ENCODE measurements around the gene SV2B. TPM values are rescaled to one million over a fixed set of nuclear protein-coding genes. Genes with fewer than 3 reads are reported as not detected.

Gene SV2B
- total RNA-seq = 4.5 TPM
- polyA plus RNA-seq = 1.2 TPM

DNA sequence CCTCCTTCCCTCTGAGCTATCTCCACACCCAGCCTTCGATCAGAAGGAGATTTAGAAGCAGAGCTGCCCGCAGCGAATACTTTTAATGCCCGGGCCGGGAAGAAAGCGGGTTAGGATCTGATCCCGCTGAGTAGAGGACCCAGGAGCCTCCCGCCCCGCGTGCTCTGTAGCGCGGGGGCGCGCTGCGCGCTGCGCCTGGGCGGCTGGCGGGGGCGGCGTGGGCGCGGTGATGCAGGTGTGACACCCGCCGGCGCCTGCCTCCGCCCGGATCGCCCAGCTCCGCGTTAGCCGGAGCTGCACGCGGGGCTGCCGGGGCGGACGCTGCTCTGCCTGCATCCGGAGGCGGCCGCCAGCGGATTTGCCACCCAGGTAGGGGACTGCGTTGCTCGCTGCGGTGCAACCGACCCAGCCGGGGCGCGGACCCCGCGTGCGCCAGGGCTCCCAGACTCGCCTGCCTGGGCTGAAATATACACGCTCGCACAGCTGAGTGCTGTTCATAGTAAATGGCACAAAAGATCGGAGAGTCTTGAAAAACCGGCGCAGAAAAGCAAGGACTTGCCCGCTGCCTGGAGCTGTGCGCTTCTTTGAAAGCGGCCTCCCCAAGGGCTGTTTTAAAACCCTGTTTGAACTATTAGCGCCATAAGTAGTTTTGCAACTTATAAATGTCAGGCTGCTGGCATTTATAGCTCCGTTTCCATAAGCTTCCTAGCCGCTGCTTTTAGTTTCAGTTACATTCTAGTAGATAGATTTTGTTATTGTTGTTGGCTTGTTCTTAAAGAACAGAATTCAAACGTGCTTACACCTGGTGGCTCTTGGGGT, at the start of gene SV2B:
TSS of gene SV2B (plus strand) at position 263 of the 819 bp plus-strand sequence. CDS start 126,007 bp downstream, outside the sequence.
- H3K4me3 ChIP-seq (ENCODE audit: low read depth, low read length) = peak within 1 kb of the TSS; percentile 37
- WGBS = under 1% methylated on average over 64 of the region's 64 CpGs
- no peaks in the 10 kb centered on the region for H3K36me3 ChIP-seq (ENCODE audit: insufficient read depth)
- no peaks in the 10 kb centered on the region for H3K4me1 ChIP-seq (ENCODE audit: insufficient read depth)
- no peak for DNase-seq (ENCODE audit: extremely low spot score)
- no peak within 1 kb of the TSS for H3K27ac ChIP-seq (ENCODE audit: low read depth)

DNA sequence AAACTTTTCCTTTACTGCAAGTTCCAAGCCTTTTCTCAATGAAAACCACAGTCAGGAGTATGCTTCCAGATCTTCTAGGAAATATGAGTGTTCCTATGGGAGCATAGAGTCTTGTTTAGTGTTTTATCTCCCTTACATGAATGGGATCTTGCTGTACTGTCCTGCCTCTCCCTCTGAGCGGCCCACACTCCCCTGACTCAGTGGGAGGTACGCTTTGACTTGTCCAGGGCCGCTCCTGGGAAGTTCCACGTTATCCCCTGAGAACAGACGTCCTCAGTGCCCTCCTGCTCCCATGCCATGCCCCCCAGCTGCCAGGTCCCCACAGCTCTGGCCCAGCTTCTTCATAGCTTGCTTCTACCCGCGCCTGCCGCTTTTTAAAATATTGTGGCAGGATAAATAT, 48.8 kb upstream of the SV2B start:
- Histone ChIP-seq H3K27ac (ENCODE audit: low read depth) (no peak overlapping the region), H3K4me1 (ENCODE audit: insufficient read depth) (no peaks in the 10 kb centered on the region), H3K4me3 (ENCODE audit: low read depth, low read length) (no peak overlapping the region), H3K36me3 (ENCODE audit: insufficient read depth) (no peaks in the 10 kb centered on the region)
- WGBS = 60% methylated on average over 8 of the region's 8 CpGs
- DNase-seq (ENCODE audit: extremely low spot score) = no peak

DNA sequence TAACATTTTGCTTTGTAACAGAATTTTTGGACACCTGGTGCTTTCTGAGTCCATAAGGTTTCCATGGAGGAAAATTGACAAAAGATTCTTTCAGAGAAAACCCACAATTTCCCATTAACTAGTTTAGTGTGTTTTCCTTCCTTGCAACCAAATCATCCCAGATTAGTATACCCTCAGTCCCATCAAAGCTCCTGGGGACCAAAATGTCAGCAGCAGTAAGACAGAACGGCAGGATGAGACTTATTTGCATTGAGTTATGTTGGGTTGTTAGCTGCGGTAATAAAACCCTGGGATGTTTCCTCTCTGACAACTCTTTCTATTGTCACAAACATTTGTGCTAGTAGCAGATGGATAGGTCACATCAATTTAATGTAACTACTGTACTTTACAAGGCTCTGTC, 45.2 kb upstream of the SV2B start:
- Histone ChIP-seq H3K4me1 (ENCODE audit: insufficient read depth) (no peaks in the 10 kb centered on the region), H3K4me3 (ENCODE audit: low read depth, low read length) (no peak overlapping the region), H3K27ac (ENCODE audit: low read depth) (no peak overlapping the region), H3K36me3 (ENCODE audit: insufficient read depth) (no peaks in the 10 kb centered on the region)
- 20% methylated on average over 2 of the region's 2 CpGs for WGBS
- DNase-seq (ENCODE audit: extremely low spot score) = no peak

- Histone ChIP-seq H3K27ac (ENCODE audit: low read depth) (no peak overlapping the region), H3K4me3 (ENCODE audit: low read depth, low read length) (no peak overlapping the region), H3K4me1 (ENCODE audit: insufficient read depth) (no peaks in the 10 kb centered on the region), H3K36me3 (ENCODE audit: insufficient read depth) (no peaks in the 10 kb centered on the region)
- peak; percentile 15 for DNase-seq (ENCODE audit: extremely low spot score)
- 27% methylated on average over 11 of the region's 11 CpGs for WGBS
Observed at GRCh38 chr15:91055548-91056331, 44.3 kb upstream of the SV2B start.

GRCh38 chr15:91061230-91061629, 38.8 kb upstream of the SV2B start:
- H3K36me3 ChIP-seq (ENCODE audit: insufficient read depth) = no peaks in the 10 kb centered on the region
- no peaks in the 10 kb centered on the region for H3K4me1 ChIP-seq (ENCODE audit: insufficient read depth)
- DNase-seq (ENCODE audit: extremely low spot score) = no peak
- no peak overlapping the region for H3K27ac ChIP-seq (ENCODE audit: low read depth)
- H3K4me3 ChIP-seq (ENCODE audit: low read depth, low read length) = no peak overlapping the region
- WGBS = 74% methylated on average over 2 of the region's 2 CpGs

- WGBS = 69% methylated on average over 5 of the region's 5 CpGs
- no peak for DNase-seq (ENCODE audit: extremely low spot score)
Observed at GRCh38 chr15:91061997-91062396, 38.1 kb upstream of the SV2B start.

GRCh38 chr15:91065505-91065904, 34.6 kb upstream of the SV2B start:
- Histone ChIP-seq H3K36me3 (ENCODE audit: insufficient read depth) (no peaks in the 10 kb centered on the region), H3K4me3 (ENCODE audit: low read depth, low read length) (no peak overlapping the region), H3K4me1 (ENCODE audit: insufficient read depth) (no peaks in the 10 kb centered on the region), H3K27ac (ENCODE audit: low read depth) (no peak overlapping the region)
- 68% methylated on average over 2 of the region's 2 CpGs for WGBS
- no peak for DNase-seq (ENCODE audit: extremely low spot score)

More at GRCh38 chr15:91061997-91062396, 38.1 kb upstream of the SV2B start:
- Histone ChIP-seq H3K27ac (ENCODE audit: low read depth) (no peak overlapping the region), H3K4me3 (ENCODE audit: low read depth, low read length) (no peak overlapping the region), H3K36me3 (ENCODE audit: insufficient read depth) (no peaks in the 10 kb centered on the region), H3K4me1 (ENCODE audit: insufficient read depth) (no peaks in the 10 kb centered on the region)

DNA sequence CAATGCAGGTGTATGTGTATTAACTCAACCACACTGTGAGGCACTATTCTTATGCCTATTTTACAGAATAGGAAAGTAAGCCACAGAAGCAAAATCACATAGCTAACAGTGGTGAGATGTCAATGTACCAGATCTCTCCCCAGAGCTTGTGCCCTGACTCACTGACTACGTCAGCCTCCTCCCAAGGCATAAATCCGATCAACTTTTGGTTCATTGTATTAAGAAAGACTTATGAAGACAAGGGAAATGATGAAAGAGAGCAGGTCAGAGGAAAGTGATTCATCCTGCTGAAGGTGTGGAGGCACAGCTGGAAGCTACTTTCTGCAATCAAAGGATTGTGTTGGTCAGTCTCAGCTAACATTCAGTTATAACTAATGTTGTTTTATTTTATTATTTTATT, 33.0 kb upstream of the SV2B start:
- no peak for DNase-seq (ENCODE audit: extremely low spot score)

DNA sequence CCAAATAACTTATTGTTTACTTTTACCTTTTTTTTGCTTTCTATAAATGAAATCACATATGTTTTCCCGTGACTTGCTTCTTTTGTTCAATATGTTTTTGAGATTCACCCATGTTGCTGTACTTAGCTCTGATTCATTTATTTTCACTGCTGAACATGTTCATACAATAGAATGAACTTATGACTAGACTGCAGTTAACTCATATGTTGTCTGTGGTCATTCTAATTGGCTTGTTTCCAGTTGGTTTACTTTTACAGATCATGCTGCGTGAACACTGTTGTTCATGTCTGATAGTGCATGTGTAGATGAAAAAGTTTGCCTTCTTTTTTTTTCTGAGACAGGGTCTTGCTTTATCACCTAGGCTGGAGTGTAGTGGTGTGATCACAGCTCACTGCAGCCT, 31.6 kb upstream of the SV2B start:
- Histone ChIP-seq H3K36me3 (ENCODE audit: insufficient read depth) (no peaks in the 10 kb centered on the region), H3K4me3 (ENCODE audit: low read depth, low read length) (no peak overlapping the region), H3K27ac (ENCODE audit: low read depth) (no peak overlapping the region), H3K4me1 (ENCODE audit: insufficient read depth) (no peaks in the 10 kb centered on the region)
- 82% methylated on average over 2 of the region's 2 CpGs for WGBS
- no peak for DNase-seq (ENCODE audit: extremely low spot score)

More for the DNA sequence above, 33.0 kb upstream of the SV2B start:
- Histone ChIP-seq H3K36me3 (ENCODE audit: insufficient read depth) (no peaks in the 10 kb centered on the region), H3K27ac (ENCODE audit: low read depth) (no peak overlapping the region), H3K4me1 (ENCODE audit: insufficient read depth) (no peaks in the 10 kb centered on the region), H3K4me3 (ENCODE audit: low read depth, low read length) (no peak overlapping the region)
- 93% methylated on average over 2 of the region's 2 CpGs for WGBS

GRCh38 chr15:91068966-91069365, 31.1 kb upstream of the SV2B start:
- Histone ChIP-seq H3K4me1 (ENCODE audit: insufficient read depth) (no peaks in the 10 kb centered on the region), H3K27ac (ENCODE audit: low read depth) (no peak overlapping the region), H3K36me3 (ENCODE audit: insufficient read depth) (no peaks in the 10 kb centered on the region), H3K4me3 (ENCODE audit: low read depth, low read length) (no peak overlapping the region)
- DNase-seq (ENCODE audit: extremely low spot score) = no peak
- WGBS = 69% methylated on average over 3 of the region's 3 CpGs

DNA sequence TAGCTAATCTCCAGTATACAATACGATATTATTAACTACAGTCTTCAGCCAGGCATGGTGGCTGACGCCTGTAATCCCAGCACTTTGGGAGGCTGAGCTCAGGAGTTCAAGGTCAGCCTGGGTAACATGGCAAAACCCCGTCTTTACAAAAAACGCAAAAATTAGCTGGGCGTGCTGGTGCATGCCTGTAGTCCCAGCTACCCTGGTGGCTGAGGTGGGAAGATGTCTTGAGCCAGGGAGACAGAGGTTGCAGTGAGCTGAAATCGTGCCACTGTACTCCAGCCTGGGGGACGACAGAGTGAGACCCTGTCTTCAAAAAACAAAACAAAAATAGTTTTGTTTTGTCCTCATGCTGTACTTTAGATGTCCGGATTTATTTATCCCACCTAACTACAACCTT, 29.2 kb upstream of the SV2B start:
- H3K4me1 ChIP-seq (ENCODE audit: insufficient read depth) = no peaks in the 10 kb centered on the region
- no peaks in the 10 kb centered on the region for H3K36me3 ChIP-seq (ENCODE audit: insufficient read depth)
- WGBS = 82% methylated on average over 8 of the region's 8 CpGs
- H3K27ac ChIP-seq (ENCODE audit: low read depth) = no peak overlapping the region
- no peak overlapping the region for H3K4me3 ChIP-seq (ENCODE audit: low read depth, low read length)
- DNase-seq (ENCODE audit: extremely low spot score) = no peak

- Histone ChIP-seq H3K36me3 (ENCODE audit: insufficient read depth) (no peaks in the 10 kb centered on the region), H3K4me3 (ENCODE audit: low read depth, low read length) (no peak overlapping the region), H3K27ac (ENCODE audit: low read depth) (no peak overlapping the region), H3K4me1 (ENCODE audit: insufficient read depth) (no peaks in the 10 kb centered on the region)
- 87% methylated on average over 4 of the region's 4 CpGs for WGBS
- no peak for DNase-seq (ENCODE audit: extremely low spot score)
Observed at GRCh38 chr15:91072161-91072560, 27.9 kb upstream of the SV2B start.

DNA sequence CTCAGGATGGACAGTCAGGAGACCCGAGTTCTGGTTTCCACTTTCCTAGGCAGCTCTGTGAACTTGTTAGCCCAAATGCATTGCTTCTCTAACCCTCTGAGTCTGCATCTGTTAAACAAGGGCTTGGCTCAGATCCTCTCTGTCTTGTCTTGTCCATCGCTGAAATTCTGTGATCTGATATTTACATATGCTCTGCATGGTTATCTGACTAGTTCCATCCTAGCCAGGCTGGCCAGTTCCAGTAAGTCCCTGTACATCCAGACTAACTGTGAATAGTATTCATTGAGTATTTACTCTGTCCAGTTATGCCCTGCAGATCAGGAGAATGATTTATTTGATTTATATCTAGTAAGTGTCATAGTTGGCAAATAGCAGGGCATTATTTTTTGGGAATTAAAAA, 27.0 kb upstream of the SV2B start:
- 80% methylated on average over 2 of the region's 2 CpGs for WGBS
- H3K36me3 ChIP-seq (ENCODE audit: insufficient read depth) = no peaks in the 10 kb centered on the region

GRCh38 chr15:91073768-91074167, 26.3 kb upstream of the SV2B start:
- Histone ChIP-seq H3K4me1 (ENCODE audit: insufficient read depth) (no peaks in the 10 kb centered on the region), H3K27ac (ENCODE audit: low read depth) (no peak overlapping the region), H3K36me3 (ENCODE audit: insufficient read depth) (no peaks in the 10 kb centered on the region), H3K4me3 (ENCODE audit: low read depth, low read length) (no peak overlapping the region)
- no peak for DNase-seq (ENCODE audit: extremely low spot score)
- 89% methylated on average over 1 of the region's 1 CpG for WGBS

More for the DNA sequence above, 27.0 kb upstream of the SV2B start:
- Histone ChIP-seq H3K4me1 (ENCODE audit: insufficient read depth) (no peaks in the 10 kb centered on the region), H3K27ac (ENCODE audit: low read depth) (no peak overlapping the region), H3K4me3 (ENCODE audit: low read depth, low read length) (no peak overlapping the region)
- DNase-seq (ENCODE audit: extremely low spot score) = no peak

Data from urinary bladder (tissue), 4 donors.